Testis (tissue), 2 donors: ENCODE data around the gene GNG13.

ENCODE experiments used
- CTCF ChIP-seq, 3 experiments: fragments of 450-650 bp in 2 of 3; fragments of 200-600 bp in 1 of 3; sonication (generic) in 1 of 3; IDR thresholded peaks; one replicate each; pipeline ENCODE4 v1.5.1; 2016 to 2019; ENCODE audit warnings: antibody characterized with exemption in 3 of 3, mild to moderate bottlenecking in 2 of 3, moderate library complexity in 1 of 3
- POLR2A ChIP-seq: fragments of 450-650 bp; IDR thresholded peaks from one replicate; pipeline ENCODE4 v1.6.1; 2017; ENCODE audit warnings: antibody characterized with exemption, mild to moderate bottlenecking, moderate library complexity

- TF ChIP-seq POLR2A (no peak), CTCF (IDR thresholded peaks at IDR 0.05) (no peak)
Measured at GRCh38 chr16:764184-764750, 36.3 kb downstream of the GNG13 start.
